Measurements from ENCODE around the gene GPR37. TPM values are rescaled to one million over a fixed set of nuclear protein-coding genes. Genes with fewer than 3 reads are reported as not detected.

GPR37 gene
- total RNA-seq, 2 experiments from 2014 or later, result not detected

DNA sequence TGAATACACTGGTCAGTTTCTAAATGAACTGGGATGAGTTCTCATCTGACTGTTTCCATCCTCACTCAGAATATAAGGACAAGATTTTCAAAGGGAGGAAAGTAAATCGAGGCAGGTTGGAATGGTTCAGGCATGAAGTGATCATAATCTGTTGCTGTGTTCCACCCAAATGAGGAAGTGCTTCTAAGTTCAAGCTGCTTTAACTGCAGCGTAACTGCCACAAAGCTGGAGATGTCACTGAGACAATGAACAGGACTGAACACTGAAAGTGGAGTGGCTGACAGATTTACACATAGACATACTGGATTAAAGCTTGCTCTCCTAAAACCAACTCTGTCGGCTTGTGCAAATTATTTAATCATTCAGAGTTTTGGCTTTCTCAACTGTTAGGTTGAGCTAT, 66.6 kb downstream of the GPR37 start:
- intact Hi-C loops (cut with micrococcal nuclease), result no loop called here
- Mint-ChIP-seq H3K36me3 (ENCODE audit: low read depth) (no peaks in the 10 kb centered on the region), H3K27me3 (no peaks in the 10 kb centered on the region), H3K27ac (no peak overlapping the region), H3K4me3 (no peak overlapping the region), H3K4me1 (ENCODE audit: low read depth) (no peaks in the 10 kb centered on the region), H3K9me3 (peaks cover 5% of the 10 kb centered on the region)
- TF ChIP-seq, protein P1, sequence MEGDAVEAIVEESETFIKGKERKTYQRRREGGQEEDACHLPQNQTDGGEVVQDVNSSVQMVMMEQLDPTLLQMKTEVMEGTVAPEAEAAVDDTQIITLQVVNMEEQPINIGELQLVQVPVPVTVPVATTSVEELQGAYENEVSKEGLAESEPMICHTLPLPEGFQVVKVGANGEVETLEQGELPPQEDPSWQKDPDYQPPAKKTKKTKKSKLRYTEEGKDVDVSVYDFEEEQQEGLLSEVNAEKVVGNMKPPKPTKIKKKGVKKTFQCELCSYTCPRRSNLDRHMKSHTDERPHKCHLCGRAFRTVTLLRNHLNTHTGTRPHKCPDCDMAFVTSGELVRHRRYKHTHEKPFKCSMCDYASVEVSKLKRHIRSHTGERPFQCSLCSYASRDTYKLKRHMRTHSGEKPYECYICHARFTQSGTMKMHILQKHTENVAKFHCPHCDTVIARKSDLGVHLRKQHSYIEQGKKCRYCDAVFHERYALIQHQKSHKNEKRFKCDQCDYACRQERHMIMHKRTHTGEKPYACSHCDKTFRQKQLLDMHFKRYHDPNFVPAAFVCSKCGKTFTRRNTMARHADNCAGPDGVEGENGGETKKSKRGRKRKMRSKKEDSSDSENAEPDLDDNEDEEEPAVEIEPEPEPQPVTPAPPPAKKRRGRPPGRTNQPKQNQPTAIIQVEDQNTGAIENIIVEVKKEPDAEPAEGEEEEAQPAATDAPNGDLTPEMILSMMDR (IDR thresholded peaks at IDR 0.05), result no peak
- POLR2A ChIA-PET, result no interaction called here
- DNase-seq (no peak), ATAC-seq (no peak)
- CTCF ChIA-PET, result no interaction called here

DNA sequence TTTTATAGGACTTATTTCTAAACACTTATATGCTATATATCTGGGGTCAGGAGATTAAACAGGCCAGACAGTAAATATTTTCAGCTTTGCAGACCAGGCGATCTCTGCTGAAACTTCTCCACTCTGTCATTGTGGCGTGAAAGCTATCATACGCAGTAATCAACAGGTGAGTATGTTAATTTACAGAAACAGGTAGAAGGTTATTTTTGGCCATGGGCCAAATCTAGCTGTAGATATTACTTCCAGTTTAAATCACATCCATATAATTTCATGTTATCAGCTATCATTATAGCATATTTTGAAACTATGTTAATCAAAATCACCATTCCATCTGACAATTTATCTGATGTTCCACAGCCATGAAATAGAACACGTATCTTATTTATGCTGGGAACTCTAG, 67.8 kb downstream of the GPR37 start:
- Mint-ChIP-seq H3K9me3 (peaks cover 5% of the 10 kb centered on the region), H3K36me3 (ENCODE audit: low read depth) (no peaks in the 10 kb centered on the region), H3K4me3 (no peak overlapping the region), H3K27me3 (no peaks in the 10 kb centered on the region), H3K27ac (no peak overlapping the region), H3K4me1 (ENCODE audit: low read depth) (no peaks in the 10 kb centered on the region)
- ChIA-PET CTCF (interaction anchor here (1.2 kb wide), 1 partner anchor 88 kb away, joined by 3 read pairs; no protein-coding TSS in a partner anchor), POLR2A (interaction anchor here (0.7 kb wide), 1 partner anchor 415 kb away, joined by 3 read pairs; no protein-coding TSS in a partner anchor)
- ATAC-seq (no peak), DNase-seq (no peak)
- TF ChIP-seq, protein P1 (IDR thresholded peaks at IDR 0.05), result no peak
- intact Hi-C loops (cut with micrococcal nuclease), result no loop called here

Other genes with a start within 250 kb of the GPR37 start
- gene POT1, start 164.0 kb upstream of the GPR37 start, total RNA-seq, result 10 to 100 TPM; 31.4 to 32.8 TPM

All from activated CD8-positive, alpha-beta T cell treated with anti-CD3 and anti-CD28 coated beads for 36 hours (primary cell).